ENCODE measurements around the gene PAX8.

GRCh38 chr2:113236367-113237159 is 42.2 kb downstream of the PAX8 start:
- no peak for TF ChIP-seq ZFP30 (CRISPR knock-in tag; IDR thresholded peaks at IDR 0.05)
- TF ChIP-seq RARB (CRISPR knock-in tag; IDR thresholded peaks at IDR 0.05), result no peak
- no peak for TF ChIP-seq GLIS3 (CRISPR knock-in tag; IDR thresholded peaks at IDR 0.05)
- TF ChIP-seq ARNTL (CRISPR knock-in tag; IDR thresholded peaks at IDR 0.05; ENCODE audit: borderline replicate concordance, low read depth), result no peak
- TF ChIP-seq CREB5 (CRISPR knock-in tag; IDR thresholded peaks at IDR 0.05; ENCODE audit: low read depth), result no peak
- TF ChIP-seq ZNF70 (CRISPR knock-in tag; IDR thresholded peaks at IDR 0.05), result no peak
- TF ChIP-seq PATZ1 (CRISPR knock-in tag; IDR thresholded peaks at IDR 0.05; ENCODE audit: borderline replicate concordance), result no peak
- TF ChIP-seq TSHZ2 (CRISPR knock-in tag; IDR thresholded peaks at IDR 0.05), result no peak
- no peak for TF ChIP-seq CSRNP3 (CRISPR knock-in tag; IDR thresholded peaks at IDR 0.05)
- no peak for TF ChIP-seq TOX (CRISPR knock-in tag; IDR thresholded peaks at IDR 0.05; ENCODE audit: borderline replicate concordance)
- TF ChIP-seq ZC3H10 (CRISPR knock-in tag; IDR thresholded peaks at IDR 0.05), result no peak
- TF ChIP-seq PPARA (CRISPR knock-in tag; IDR thresholded peaks at IDR 0.05; ENCODE audit: borderline replicate concordance), result no peak
- TF ChIP-seq OSR1 (CRISPR knock-in tag; IDR thresholded peaks at IDR 0.05), result no peak
